ENCODE data around the gene GNAI2.

Gene GNAI2

GRCh38 chr3:50235716-50236483, at the start of gene GNAI2:
GNAI2 (plus strand) TSS chr3:50236204; CDS start chr3:50236336, 132 bp downstream.
- peak; percentile 72 for DNase-seq

GRCh38 chr3:50187750-50188149, 48.3 kb upstream of the GNAI2 start:
- no peak for DNase-seq

- no peak for DNase-seq
Observed at GRCh38 chr3:50189274-50189673, 46.7 kb upstream of the GNAI2 start.

- no peak for DNase-seq
Observed at GRCh38 chr3:50189989-50190388, 46.0 kb upstream of the GNAI2 start.

GRCh38 chr3:50190936-50191660, 44.9 kb upstream of the GNAI2 start, which contains the start of gene GNAT1:
GNAT1 (plus strand) TSS chr3:50191610; CDS start chr3:50191726, 116 bp downstream.
- DNase-seq, result no peak

- no peak for DNase-seq
Observed at GRCh38 chr3:50192124-50192523, 43.9 kb upstream of the GNAI2 start.

- no peak for DNase-seq
Observed at GRCh38 chr3:50192689-50193141, 43.3 kb upstream of the GNAI2 start.

- no peak for DNase-seq
Observed at GRCh38 chr3:50193286-50193685, 42.7 kb upstream of the GNAI2 start.

- no peak for DNase-seq
Observed at GRCh38 chr3:50193746-50194127, 42.3 kb upstream of the GNAI2 start.

- no peak for DNase-seq
Observed at GRCh38 chr3:50194128-50194902, 41.7 kb upstream of the GNAI2 start.

- DNase-seq, result no peak
Observed at GRCh38 chr3:50194903-50195500, 41.0 kb upstream of the GNAI2 start.

GRCh38 chr3:50195501-50196252, 40.3 kb upstream of the GNAI2 start:
- DNase-seq, result no peak

GRCh38 chr3:50196253-50196801, 39.7 kb upstream of the GNAI2 start:
- no peak for DNase-seq

- no peak for DNase-seq
Observed at GRCh38 chr3:50201573-50202315, 34.3 kb upstream of the GNAI2 start.

GRCh38 chr3:50202353-50203112, 33.5 kb upstream of the GNAI2 start:
- no peak for DNase-seq

GRCh38 chr3:50203113-50203808, 32.7 kb upstream of the GNAI2 start:
- DNase-seq, result no peak

- DNase-seq, result no peak
Observed at GRCh38 chr3:50203809-50204803, 31.9 kb upstream of the GNAI2 start.

- no peak for DNase-seq
Observed at GRCh38 chr3:50204804-50205412, 31.1 kb upstream of the GNAI2 start, which contains the start of gene SLC38A3. SLC38A3 (plus strand) TSS chr3:50205271; CDS start chr3:50214200, 8,929 bp downstream.

All from NCI-H2081 treated with DMSO at 0.1 percent for 48 hours (cell line).